HG03045 (cell line): Measurements from ENCODE around the gene ZBTB25.
A peak's percentile ranks its signal among the peaks of the same experiment; 100 is the strongest.

ENCODE experiments used
- ATAC-seq: cut with Tn5 transposase; IDR thresholded peaks from one replicate; pipeline ENCODE4 v1.9.1; 2021; ENCODE audit warnings: mild to moderate bottlenecking, moderate library complexity; ENCODE audit not compliant: unreplicated experiment

Gene ZBTB25

GRCh38 chr14:64516969-64517368 lies 13.3 kb upstream of the ZBTB25 start:
- no peak for ATAC-seq

DNA sequence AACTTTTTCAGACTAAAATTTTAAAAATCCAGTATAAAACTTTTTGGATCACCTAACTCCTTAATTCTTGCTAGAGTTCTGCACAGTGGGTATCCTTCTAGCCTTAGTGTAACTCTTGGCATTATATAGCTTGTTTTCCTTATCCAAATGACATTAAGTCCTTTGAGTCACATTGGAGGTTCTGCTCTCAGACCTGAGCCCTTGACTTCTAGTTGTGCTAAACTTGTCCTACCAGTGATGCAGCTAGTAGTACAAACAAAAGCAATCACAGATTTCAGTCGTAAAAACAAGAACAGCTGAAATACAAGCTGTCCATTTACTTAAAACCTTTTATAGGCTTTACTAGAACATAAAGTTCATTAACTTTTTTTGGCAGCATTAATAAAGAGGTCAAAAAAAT lies 11.4 kb upstream of the ZBTB25 start:
- ATAC-seq = no peak

DNA sequence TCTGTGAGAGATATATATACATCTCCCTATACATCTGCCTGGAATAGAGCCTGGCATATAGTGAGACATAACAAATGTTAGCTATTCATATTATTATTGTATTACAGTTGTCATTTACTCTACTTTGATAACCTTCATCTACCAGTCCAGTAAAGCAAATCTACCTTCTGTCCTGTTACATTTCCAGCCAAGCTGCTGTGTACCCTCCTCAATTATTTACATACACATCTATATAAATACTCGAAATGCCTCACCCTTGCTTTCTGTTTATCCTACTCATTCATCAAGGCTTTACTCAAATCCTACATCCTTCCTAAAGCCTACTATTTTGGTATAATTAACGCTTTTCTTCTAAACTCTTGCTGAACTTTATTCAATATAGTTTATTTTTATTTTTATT lies 9.6 kb upstream of the ZBTB25 start:
- ATAC-seq = no peak

GRCh38 chr14:64510825-64511671 lies 7.4 kb upstream of the ZBTB25 start:
- ATAC-seq = no peak

DNA sequence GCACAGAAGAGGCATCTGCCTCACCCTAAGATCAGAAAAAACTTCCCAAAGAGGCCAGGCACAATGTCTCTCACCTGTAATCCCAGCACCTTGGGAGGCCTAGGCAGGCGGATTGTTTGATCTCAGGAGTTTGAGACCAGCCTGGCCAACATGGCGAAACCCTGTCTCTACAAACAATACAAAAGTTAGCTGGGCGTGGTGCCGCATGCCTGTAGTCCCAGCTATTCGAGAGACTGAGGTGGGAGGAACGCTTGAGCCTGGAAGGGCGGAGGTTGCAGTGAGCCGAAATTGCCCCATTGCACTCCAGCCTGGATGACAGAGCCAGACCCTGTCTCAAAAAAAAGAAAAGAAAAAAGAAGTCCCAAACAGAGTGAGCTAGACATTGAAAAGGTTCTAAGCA lies 5.4 kb upstream of the ZBTB25 start:
- no peak for ATAC-seq

- no peak for ATAC-seq
These were observed 4.7 kb upstream of the ZBTB25 start for GRCh38 chr14:64508215-64508776.

GRCh38 chr14:64507376-64508156 lies 3.9 kb upstream of the ZBTB25 start:
- no peak for ATAC-seq

DNA sequence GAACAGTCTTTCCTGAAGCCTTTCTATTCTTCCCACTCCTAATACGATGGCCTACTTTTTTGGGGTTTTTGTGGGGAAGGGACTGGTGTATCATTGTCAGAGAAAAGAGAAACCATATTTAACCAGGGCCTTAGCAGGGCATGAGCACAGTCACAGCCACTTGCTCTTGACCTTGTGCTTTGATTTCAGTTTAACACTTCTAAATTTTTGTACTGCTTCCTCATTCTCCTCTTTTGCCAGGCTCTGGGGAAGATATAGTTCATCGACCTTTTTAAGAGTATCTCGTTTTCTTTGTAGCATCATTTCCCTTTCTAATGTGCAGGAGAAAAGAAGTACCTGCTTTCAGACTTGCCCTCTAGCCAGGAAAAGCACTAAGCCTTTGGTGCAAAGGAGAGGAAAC lies 3.1 kb upstream of the ZBTB25 start:
- ATAC-seq = no peak

DNA sequence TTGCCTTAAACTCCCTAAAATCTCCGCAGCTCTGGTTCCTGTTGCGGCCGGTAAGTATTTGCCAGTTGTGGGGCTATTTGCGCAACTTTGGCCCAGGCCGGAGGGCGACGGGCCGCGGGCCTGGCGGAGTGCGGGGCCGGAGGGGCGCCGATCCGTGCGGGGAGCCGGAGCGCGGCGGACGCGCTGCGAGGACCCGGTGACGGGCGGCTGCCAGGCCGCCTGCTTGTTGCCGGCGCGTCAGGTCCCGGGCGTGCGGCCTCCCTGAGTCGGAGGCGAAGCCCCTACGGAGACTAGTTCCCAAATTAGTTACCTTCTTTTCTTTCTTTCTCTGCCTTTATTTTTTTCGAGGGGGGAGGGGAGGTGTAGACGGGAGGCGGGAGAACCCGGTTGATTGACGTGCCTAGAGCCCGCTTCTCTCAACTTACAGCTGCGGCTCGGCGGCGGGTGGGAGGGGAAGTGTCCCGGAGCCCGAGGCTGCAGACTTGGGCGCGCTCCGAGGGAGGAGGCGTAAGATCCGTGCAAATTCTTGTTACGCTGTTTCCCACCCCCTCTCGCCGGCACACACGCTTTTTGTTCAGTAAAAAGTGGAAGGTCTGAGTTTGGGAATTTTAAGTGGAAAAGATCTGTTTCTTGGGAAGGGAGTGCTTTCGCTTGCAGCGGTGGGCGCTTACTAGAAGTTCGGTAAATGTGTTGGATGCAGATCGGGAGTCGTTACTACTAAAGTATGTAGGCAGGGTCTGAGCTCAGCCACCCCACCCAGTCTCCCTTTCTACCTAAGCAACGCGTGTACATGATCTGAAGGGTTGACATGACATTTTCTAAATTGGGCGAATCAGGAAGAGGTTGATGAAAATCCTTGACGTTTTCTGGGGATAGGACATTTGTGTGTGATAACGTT lies 1.5 kb upstream of the ZBTB25 start:
- ATAC-seq = peak; percentile 28

DNA sequence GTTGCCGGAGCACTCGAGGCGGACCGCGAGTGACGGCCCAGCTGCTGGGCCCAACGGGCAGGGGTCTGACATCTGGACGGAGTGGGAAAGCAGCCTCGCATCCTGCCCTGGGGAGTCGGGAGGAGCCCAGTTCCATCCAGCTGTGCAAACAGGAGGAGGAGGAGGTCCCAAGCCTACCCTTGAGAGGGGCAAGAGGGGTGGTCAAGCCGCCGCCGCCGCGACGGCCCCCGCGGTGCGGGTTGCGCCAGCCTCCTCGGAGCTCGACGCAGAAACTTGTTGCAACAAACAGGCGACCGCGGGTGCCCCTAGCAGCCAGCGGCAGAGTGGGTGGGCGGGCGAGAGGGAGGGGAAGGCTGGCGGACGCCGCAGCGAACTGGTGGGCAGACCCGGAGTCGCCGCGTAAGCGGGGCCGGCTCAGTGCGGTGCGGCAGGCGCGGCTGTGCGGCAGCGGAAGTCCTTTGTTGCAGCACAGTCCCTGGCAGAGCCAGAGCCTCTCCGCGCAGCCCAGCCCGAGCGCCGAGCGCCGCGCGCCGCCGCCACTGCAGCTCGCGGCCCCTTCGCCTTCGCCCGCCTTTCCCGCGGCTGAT lies 765 bp upstream of the ZBTB25 start, which contains the start of gene ZBTB1:
Gene ZBTB1, plus strand, starts transcription at position 461 of the 587 bp plus-strand sequence. CDS start 16,735 bp downstream, outside the sequence.
- ATAC-seq = peak; percentile 35

DNA sequence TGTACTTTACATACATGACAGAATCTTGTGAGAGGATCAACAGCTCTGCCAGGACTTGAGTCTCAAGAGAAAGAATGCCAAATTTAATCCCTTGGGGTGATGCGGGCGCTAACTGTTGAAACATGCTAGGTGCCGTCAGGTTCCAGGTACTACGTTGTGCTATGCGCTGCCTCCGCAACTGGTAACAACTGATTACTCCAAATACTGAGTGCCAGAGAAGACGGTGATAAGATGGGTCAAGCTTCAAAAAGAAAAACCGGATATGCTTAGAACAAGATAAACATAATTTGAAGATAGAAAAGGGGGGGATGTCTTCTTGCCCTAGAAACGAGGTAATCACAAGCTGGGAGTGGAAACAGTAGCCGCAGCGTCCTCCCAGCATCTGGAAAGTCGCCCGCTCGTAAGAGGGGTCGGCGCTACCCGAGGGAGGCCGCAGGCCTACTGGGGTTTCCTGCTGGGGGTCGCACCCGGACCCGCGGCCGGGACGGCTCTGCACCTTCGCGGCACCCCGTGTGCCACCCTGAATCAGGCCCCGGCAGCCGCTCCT lies 678 bp downstream of the ZBTB25 start:
- peak; percentile 2 for ATAC-seq

DNA sequence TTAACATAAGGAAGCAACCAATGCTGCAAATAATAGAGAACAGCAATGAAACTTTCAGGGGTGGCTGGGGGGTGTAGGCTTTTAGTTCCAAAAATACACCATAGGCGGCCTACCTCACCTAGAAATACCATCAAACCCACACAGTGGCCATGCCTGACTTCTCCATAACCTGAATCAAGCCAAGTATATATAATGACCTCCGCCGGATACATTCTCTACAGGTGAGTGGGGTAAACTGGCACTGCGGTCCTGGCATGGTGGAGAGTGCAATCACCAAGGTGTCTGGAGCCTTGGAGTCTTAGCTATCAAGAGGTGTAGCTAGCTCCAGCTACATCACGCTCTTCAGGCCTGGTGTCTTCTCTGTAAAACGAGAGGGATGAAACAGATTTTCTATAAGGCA lies 1.2 kb downstream of the ZBTB25 start:
- ATAC-seq = no peak

GRCh38 chr14:64501411-64502171 lies 2.0 kb downstream of the ZBTB25 start:
- ATAC-seq = no peak

DNA sequence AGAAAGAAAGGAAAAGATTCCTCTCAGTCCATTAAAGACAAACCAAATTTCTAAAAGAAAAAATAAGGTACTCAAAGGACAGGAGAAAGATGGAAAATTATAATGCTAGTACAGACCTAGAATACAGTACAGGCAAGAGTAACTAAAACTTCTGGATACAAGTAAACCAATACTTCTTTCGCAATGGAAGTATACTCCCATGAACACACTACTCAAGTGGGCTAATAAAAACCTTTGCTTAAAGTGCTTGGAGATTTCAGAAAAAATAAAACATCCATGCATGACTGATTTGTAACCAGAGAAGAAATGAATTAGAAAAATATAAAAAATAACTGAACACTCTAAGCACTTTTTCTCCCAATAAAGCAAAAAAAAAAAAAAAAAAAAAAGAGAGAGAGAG lies 3.5 kb downstream of the ZBTB25 start:
- no peak for ATAC-seq

- ATAC-seq = no peak
These were observed 6.9 kb downstream of the ZBTB25 start for GRCh38 chr14:64496764-64497163.

DNA sequence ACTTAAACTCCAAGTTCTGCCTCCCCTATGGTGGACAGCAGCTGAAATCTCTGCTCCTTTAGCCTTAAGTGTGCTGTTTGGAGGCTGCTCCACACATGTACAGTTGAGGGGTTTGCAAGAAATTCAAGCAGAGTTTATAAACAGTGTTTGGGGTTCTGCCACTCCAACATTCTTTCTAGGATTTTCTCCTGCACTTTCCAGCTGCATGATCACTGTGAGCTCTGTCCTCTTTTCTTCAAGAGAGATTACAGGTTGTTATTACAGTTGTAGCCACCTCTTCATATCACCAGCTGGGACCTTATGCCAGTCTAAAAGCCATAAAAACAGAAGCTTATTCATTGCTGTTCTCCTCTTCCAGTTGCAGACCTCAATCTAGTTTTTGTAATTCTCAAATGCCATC lies 8.4 kb downstream of the ZBTB25 start:
- no peak for ATAC-seq

DNA sequence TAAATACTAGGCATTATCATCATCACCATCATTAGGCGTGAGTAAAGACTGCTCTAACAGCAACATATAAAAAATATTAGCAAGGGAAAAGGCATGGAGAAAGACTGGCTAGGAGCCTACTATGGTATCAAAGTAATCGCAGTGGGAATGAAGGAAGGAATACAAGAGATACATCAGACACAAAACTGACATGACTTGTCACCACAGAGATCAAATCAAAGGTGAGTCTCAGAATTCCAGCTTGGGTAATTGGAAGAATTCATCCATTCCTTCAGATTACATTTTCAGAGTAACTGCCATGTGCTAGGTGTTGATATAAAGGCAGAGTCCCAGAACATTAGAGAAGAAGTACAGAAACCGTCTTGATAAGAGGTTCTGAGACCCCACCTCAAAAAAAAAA lies 10.2 kb downstream of the ZBTB25 start:
- ATAC-seq = no peak

- ATAC-seq = no peak
These were observed 12.0 kb downstream of the ZBTB25 start for GRCh38 chr14:64491637-64492036.

- ATAC-seq = no peak
These were observed 15.0 kb downstream of the ZBTB25 start for GRCh38 chr14:64488590-64489099.
